ENCODE results near the gene POU6F1.

GRCh38 chr12:51199366-51199945 is 18.4 kb downstream of the POU6F1 start:
- TF ChIP-seq ZBED1 (IDR thresholded peaks at IDR 0.05): no peak
- TF ChIP-seq JUND (IDR thresholded peaks at IDR 0.05; ENCODE audit: borderline replicate concordance, low read depth, low read length): no peak
- TF ChIP-seq JUND (tag; IDR thresholded peaks at IDR 0.05; ENCODE audit: borderline replicate concordance, low read depth, low read length): no peak
- TF ChIP-seq RB1 (IDR thresholded peaks at IDR 0.05; ENCODE audit: low read depth): no peak
- TF ChIP-seq PTRF (tag; IDR thresholded peaks at IDR 0.05): no peak
- TF ChIP-seq CTCF (IDR thresholded peaks at IDR 0.05 in 2 of 3, conservative IDR thresholded peaks at IDR 0.05 in 1 of 3; ENCODE audit: insufficient read depth in 2 of 3, low read depth in 1 of 3, low read length in 3 of 3): no peak
- TF ChIP-seq PHB (CRISPR knock-in tag; IDR thresholded peaks at IDR 0.05): no peak
- no peak for TF ChIP-seq HDAC6 (IDR thresholded peaks at IDR 0.05; ENCODE audit: low read depth, low read length)
- TF ChIP-seq CEBPG (CRISPR knock-in tag; IDR thresholded peaks at IDR 0.05): no peak
- TF ChIP-seq CEBPG (tag; conservative IDR thresholded peaks at IDR 0.05 in 1 of 2, IDR thresholded peaks at IDR 0.05 in 1 of 2): no peak
- no peak for TF ChIP-seq FOXK1 (CRISPR knock-in tag; IDR thresholded peaks at IDR 0.05; ENCODE audit: borderline replicate concordance)
- TF ChIP-seq CHAMP1 (IDR thresholded peaks at IDR 0.05): no peak

Data from K562 (cell line).